ENCODE data around the gene ASB7.

- TF ChIP-seq EP300 (IDR thresholded peaks at IDR 0.05) (no peak), POLR2AphosphoS5 (IDR thresholded peaks at IDR 0.05) (no peak)
- TF ChIP-seq, protein P1, sequence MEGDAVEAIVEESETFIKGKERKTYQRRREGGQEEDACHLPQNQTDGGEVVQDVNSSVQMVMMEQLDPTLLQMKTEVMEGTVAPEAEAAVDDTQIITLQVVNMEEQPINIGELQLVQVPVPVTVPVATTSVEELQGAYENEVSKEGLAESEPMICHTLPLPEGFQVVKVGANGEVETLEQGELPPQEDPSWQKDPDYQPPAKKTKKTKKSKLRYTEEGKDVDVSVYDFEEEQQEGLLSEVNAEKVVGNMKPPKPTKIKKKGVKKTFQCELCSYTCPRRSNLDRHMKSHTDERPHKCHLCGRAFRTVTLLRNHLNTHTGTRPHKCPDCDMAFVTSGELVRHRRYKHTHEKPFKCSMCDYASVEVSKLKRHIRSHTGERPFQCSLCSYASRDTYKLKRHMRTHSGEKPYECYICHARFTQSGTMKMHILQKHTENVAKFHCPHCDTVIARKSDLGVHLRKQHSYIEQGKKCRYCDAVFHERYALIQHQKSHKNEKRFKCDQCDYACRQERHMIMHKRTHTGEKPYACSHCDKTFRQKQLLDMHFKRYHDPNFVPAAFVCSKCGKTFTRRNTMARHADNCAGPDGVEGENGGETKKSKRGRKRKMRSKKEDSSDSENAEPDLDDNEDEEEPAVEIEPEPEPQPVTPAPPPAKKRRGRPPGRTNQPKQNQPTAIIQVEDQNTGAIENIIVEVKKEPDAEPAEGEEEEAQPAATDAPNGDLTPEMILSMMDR (IDR thresholded peaks at IDR 0.05): no peak
Measured at GRCh38 chr15:100560323-100560722, 42.1 kb upstream of the ASB7 start.
